DND-41 (cell line): Measurements from ENCODE around the gene STRN3.
"Not testable (repeated sequence)": the region's sequence is repeated elsewhere in the genome, so short reads cannot be mapped to it uniquely, and the experiment has no call there.

ENCODE experiments used
- ATAC-seq: fragments of 200-7000 bp; cut with Tn5 transposase; 3 replicates; pipeline ENCODE4 v1.9.1; 2021; ENCODE audit warnings: low read depth; ENCODE audit not compliant: insufficient read depth
- DNase-seq: peaks from one replicate; pipeline ENCODE4 v3.0.0-alpha.2; 2020
- H2AFZ ChIP-seq: 2 replicates; pipeline ENCODE4 v1.6.0; 2012; ENCODE audit warnings: low read depth, low read length
- H3K27ac ChIP-seq: 2 replicates; pipeline ENCODE4 v1.5.1; 2012; ENCODE audit warnings: low read length, inconsistent platforms
- H3K27me3 ChIP-seq: fragments of 200-600 bp; sonication (generic); 2 replicates; pipeline ENCODE4 v1.6.0; 2012; ENCODE audit warnings: low read length, mild to moderate bottlenecking, inconsistent platforms; ENCODE audit not compliant: insufficient read depth, poor library complexity
- H3K36me3 ChIP-seq: 2 replicates; pipeline ENCODE4 v1.5.1; 2012; ENCODE audit warnings: low read length, inconsistent platforms; ENCODE audit not compliant: insufficient read depth
- H3K4me1 ChIP-seq: 2 replicates; pipeline ENCODE4 v1.5.1; 2012; ENCODE audit warnings: mild to moderate bottlenecking, low read length; ENCODE audit not compliant: insufficient read depth
- H3K4me2 ChIP-seq: 2 replicates; pipeline ENCODE4 v1.6.0; 2012; ENCODE audit warnings: mild to moderate bottlenecking, moderate library complexity, low read length, inconsistent platforms; ENCODE audit not compliant: insufficient read depth
- H3K4me3 ChIP-seq, 2 experiments: fragments of 200-600 bp in 1 of 2; shearing (Covaris generic) in 1 of 2; 2 replicates each; pipeline ENCODE4 v1.5.1; 2012 to 2016; ENCODE audit warnings: inconsistent platforms in 2 of 2, low read length in 2 of 2, mild to moderate bottlenecking in 2 of 2, low read depth in 1 of 2, moderate library complexity in 1 of 2
- H3K79me2 ChIP-seq: 2 replicates; pipeline ENCODE4 v1.6.0; 2012; ENCODE audit warnings: low read length, inconsistent platforms; ENCODE audit not compliant: insufficient read depth
- H3K9ac ChIP-seq: 2 replicates; pipeline ENCODE4 v1.6.0; 2012; ENCODE audit warnings: low read depth, mild to moderate bottlenecking, inconsistent platforms, low read length, moderate library complexity
- H3K9me3 ChIP-seq: 2 replicates; pipeline ENCODE4 v1.5.1; 2012; ENCODE audit warnings: low read length, moderate library complexity, mild to moderate bottlenecking, inconsistent platforms; ENCODE audit not compliant: insufficient read depth, severe bottlenecking
- H4K20me1 ChIP-seq: 2 replicates; pipeline ENCODE4 v1.6.0; 2012; ENCODE audit warnings: low read length; ENCODE audit not compliant: insufficient read depth
- CTCF ChIP-seq: IDR thresholded peaks from 2 replicates; pipeline ENCODE4 v1.5.1; 2012; ENCODE audit warnings: borderline replicate concordance, low read length, moderate library complexity, mild to moderate bottlenecking; ENCODE audit not compliant: poor library complexity, severe bottlenecking; ENCODE audit errors: extremely low read depth
- EZH2 ChIP-seq: IDR thresholded peaks from 3 replicates; pipeline ENCODE4 v1.6.1; 2012; ENCODE audit warnings: borderline replicate concordance, low read depth, mild to moderate bottlenecking, moderate library complexity, low read length, inconsistent platforms; ENCODE audit not compliant: severe bottlenecking

STRN3 gene

DNA sequence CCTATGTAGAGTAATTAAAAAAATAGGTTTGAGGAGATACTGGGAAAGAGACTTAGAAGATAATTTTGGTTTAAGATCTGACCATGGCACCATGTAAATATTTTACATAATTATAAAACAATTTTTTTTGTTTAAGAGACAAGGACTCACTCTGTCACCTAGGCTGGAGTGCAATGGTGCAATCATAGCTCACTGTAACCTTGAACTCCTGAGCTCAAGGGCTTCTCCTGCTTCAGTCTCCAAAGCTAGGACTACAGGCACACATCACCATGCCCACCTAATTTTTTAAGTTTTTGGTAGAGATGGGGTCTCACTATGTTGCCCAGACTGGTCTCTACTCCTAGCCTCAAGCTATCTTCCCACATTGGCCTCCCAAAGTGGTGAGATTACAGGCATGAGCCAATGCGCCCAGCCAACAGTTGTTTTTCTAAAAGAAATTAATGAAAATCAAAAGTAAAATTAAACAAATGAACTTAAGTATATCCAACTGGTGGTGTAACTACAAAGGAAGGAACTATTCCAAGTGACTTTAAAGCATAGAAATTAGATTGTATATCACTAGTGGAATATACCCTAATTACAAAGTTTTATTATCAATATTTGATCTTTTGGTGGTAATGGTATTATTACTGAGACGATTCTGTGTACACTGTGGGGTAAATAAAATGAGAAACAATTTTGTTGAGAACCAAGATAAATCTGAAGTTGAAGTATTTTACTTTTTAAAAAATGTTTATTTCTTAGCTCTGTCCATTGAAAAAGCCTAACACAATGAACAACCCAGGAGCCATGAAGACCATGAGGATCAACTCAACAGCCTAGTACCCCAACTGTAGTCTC lies 122.7 kb downstream of the STRN3 start:
- Histone ChIP-seq H3K4me2 (no peak overlapping the region), H3K27ac (no peak overlapping the region), H2AFZ (no peak overlapping the region), H3K79me2 (no peaks in the 10 kb centered on the region), H3K9ac (no peak overlapping the region), H3K36me3 (peaks cover 62% of the 10 kb centered on the region; the same call in 1 of the 2 replicates), H3K4me1 (no peaks in the 10 kb centered on the region), H4K20me1 (no peaks in the 10 kb centered on the region), H3K4me3 (no peak overlapping the region), H3K9me3 (no peaks in the 10 kb centered on the region), H3K27me3 (no peaks in the 10 kb centered on the region)
- TF ChIP-seq EZH2 (no peak), CTCF (no peak)
- no peak for DNase-seq
- no peak for ATAC-seq

DNA sequence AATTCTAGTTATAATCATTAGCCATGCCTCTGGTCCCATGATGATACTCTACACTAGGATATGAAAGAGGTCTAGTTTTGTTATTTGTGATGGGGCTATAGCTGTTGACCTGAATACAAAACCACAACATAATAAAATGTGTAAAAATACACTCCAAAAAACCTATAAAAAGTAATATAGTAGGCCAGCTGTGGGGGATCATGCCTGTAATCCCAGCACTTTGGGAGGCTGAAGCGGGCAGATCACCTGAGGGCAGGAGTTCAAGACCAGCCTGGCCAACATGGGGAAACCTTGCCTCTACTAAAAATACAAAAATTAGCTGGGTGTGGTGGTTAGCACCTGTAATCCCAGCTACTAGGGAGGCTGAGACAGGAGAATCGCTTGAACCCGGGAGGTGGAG lies 129.1 kb downstream of the STRN3 start:
- H4K20me1 ChIP-seq, H3K27ac ChIP-seq, H2AFZ ChIP-seq, H3K9me3 ChIP-seq, H3K4me2 ChIP-seq, H3K9ac ChIP-seq, H3K4me1 ChIP-seq, H3K27me3 ChIP-seq, DNase-seq, H3K79me2 ChIP-seq, H3K4me3 ChIP-seq, ATAC-seq: not testable (repeated sequence)
- peaks cover 46% of the 10 kb centered on the region for H3K36me3 ChIP-seq

DNA sequence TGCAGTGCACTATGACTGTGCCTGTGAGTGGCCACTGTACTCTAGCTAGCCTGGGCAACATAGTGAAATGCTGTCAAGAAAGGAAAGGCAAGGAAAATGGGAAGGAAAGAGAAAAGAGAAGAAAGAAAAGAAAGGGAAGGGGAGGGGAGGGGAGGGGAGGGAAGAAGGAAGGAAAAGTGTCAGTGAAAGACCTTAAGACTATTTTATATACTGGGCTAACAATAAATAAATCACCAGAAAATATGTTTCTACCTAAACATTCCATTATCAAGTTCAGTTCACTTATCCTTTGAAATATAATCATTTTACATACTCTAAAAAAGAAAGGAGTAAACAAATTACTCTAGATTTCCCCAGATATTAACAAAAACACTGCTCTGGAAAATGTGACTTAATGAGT lies 129.7 kb downstream of the STRN3 start:
- Histone ChIP-seq H3K9ac (no peak overlapping the region), H3K27ac (no peak overlapping the region), H3K79me2 (no peaks in the 10 kb centered on the region), H3K27me3 (no peaks in the 10 kb centered on the region), H3K36me3 (peaks cover 41% of the 10 kb centered on the region), H4K20me1 (no peaks in the 10 kb centered on the region), H3K4me2 (no peak overlapping the region), H3K4me3 (no peak overlapping the region), H2AFZ (no peak overlapping the region), H3K4me1 (no peaks in the 10 kb centered on the region), H3K9me3 (no peaks in the 10 kb centered on the region)
- no peak for DNase-seq
- TF ChIP-seq EZH2 (no peak), CTCF (no peak)
- ATAC-seq: no peak

DNA sequence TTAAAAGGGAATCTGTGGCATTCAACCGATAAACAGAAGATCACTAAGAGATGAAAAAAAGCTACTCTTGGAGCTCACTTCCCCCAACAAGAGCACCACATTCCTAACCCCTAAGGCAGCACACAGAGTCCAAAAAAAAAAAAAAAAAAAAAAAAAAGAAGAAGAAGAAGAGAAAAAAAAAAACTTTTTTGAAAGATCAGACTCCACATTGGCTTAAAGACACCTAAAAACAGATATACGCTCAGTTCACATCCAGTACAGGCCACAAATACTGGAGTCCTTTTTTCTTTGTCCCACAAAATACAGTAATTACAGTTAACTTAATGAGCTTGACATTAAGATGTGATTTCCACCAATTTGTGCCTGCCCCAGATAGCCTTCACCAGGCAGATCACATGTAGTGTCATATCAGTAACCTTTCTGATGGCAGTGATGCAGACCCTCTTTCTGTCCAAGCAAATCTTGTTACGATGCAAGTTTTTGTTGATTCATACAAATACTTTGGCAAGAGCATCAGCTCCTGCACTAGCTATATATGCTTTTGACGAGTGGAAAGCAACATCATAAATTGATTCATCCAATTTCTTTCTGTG lies 131.2 kb downstream of the STRN3 start:
- Histone ChIP-seq H2AFZ (no peak overlapping the region), H3K9ac (no peak overlapping the region), H3K4me2 (no peak overlapping the region), H3K27ac (no peak overlapping the region), H3K4me1 (no peaks in the 10 kb centered on the region), H3K4me3 (no peak overlapping the region), H3K36me3 (peaks cover 38% of the 10 kb centered on the region), H3K79me2 (no peaks in the 10 kb centered on the region), H4K20me1 (no peaks in the 10 kb centered on the region), H3K27me3 (no peaks in the 10 kb centered on the region), H3K9me3 (no peaks in the 10 kb centered on the region)
- TF ChIP-seq EZH2 (no peak), CTCF (no peak)
- ATAC-seq: no peak
- no peak for DNase-seq
